Measurements from ENCODE around the gene JMJD7.

JMJD7 gene

DNA sequence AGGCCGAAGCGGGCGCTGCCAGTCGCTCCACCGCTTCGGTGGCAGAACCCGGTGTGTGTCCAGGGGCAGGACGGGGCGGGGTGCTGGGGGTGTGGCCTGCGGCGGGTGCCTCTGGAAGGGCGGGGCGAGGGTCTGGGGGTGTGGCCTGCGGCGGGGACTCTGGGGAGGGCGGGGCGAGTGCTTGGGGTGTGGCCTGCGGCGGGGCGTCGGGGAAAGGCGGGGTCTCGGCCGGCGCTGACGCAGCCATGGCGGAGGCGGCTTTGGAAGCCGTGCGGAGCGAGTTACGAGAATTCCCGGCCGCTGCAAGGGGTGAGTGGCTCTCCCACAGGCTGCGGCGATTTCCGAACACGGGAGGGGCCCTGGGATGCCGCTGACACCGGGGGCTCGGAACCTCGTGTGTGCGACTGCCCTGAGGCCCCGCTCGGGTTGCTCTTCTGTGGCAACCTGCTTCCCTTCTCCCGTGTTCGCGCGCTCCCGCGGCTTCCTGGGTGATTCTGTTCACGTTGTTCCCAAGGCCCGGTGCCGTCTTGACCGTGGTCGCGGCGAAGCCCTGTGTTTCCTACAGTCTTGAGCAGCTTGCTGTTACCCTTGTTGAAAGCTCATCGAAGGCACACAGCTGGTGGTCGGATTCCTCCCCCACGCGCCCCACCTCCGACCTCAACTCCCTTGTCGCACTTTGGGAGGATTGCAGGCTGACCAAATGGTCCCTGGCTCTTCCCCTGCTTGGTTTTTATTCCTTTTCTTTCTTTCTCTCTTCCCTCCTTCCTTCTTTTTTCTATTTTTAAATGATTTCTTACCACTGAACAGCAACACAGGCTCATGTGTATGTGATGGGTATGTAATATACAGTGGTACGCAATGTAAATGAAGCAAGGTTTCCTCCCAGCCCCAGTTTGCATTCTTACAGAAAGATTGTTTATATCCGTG is at the start of gene JMJD7:
JMJD7 (plus strand) TSS at position 213 of the 927 bp plus-strand sequence; CDS start at position 246, 33 bp downstream.
- peak within 1 kb of the TSS; percentile 94 for H3K4me3 ChIP-seq (ENCODE audit: control insufficient read depth, low read depth, low read length)
- DNase-seq (ENCODE audit: low read depth): peak; percentile 28
- TF ChIP-seq, protein P1, sequence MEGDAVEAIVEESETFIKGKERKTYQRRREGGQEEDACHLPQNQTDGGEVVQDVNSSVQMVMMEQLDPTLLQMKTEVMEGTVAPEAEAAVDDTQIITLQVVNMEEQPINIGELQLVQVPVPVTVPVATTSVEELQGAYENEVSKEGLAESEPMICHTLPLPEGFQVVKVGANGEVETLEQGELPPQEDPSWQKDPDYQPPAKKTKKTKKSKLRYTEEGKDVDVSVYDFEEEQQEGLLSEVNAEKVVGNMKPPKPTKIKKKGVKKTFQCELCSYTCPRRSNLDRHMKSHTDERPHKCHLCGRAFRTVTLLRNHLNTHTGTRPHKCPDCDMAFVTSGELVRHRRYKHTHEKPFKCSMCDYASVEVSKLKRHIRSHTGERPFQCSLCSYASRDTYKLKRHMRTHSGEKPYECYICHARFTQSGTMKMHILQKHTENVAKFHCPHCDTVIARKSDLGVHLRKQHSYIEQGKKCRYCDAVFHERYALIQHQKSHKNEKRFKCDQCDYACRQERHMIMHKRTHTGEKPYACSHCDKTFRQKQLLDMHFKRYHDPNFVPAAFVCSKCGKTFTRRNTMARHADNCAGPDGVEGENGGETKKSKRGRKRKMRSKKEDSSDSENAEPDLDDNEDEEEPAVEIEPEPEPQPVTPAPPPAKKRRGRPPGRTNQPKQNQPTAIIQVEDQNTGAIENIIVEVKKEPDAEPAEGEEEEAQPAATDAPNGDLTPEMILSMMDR (IDR thresholded peaks at IDR 0.05; ENCODE audit: control insufficient read depth, insufficient read depth, low read depth, low read length, missing control alignments): no peak

DNA sequence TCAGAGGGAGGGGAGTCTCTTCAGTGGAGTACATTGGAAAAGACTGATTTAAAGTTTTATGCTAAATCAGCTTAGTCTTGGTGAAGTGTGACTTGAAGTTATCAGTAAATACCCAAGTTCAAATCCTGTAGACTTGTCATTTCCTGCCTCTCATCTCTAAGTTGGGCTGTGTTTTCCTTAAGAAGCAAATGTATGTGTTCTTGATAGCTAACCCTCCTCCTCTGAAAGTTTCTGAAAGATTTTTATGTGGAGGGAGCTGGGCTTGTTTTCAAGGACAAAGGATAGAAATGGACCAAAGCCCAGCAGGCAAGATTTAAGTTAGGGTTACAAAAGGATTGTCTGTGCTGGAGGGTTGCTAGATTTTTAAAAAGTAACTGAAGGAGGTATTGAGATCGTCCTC is 49.4 kb upstream of the JMJD7 start:
- no peak for DNase-seq (ENCODE audit: low read depth)
- no peak overlapping the region for H3K4me3 ChIP-seq (ENCODE audit: control insufficient read depth, low read depth, low read length)
- TF ChIP-seq, protein P1 (IDR thresholded peaks at IDR 0.05; ENCODE audit: control insufficient read depth, insufficient read depth, low read depth, low read length, missing control alignments): no peak

DNA sequence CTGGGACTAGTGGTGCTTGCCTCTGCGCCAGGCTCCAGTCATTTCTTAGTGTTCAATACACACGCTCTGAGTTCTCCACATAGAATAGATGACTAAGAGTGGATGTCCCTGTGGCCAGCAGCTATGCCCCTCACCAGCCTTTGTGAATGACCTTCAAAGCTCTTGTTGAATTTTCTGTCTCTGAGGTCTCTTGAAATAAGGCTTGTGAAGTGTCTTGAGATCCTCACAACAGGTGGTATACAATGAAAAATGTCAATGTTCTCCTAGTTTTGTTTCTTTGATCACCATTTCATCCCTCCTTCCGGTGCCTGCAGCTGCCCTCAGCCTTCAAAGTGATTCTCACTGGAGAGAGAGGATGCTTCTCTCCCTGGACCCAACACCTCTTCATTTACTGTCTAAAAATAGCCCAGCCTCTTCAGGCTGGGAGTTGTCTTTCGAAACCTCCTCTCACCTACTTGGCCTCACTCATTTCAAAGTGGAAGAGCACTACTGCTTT is 48.2 kb upstream of the JMJD7 start:
- DNase-seq (ENCODE audit: low read depth): no peak
- H3K4me3 ChIP-seq (ENCODE audit: control insufficient read depth, low read depth, low read length): no peak overlapping the region
- TF ChIP-seq, protein P1 (IDR thresholded peaks at IDR 0.05; ENCODE audit: control insufficient read depth, insufficient read depth, low read depth, low read length, missing control alignments): no peak

DNA sequence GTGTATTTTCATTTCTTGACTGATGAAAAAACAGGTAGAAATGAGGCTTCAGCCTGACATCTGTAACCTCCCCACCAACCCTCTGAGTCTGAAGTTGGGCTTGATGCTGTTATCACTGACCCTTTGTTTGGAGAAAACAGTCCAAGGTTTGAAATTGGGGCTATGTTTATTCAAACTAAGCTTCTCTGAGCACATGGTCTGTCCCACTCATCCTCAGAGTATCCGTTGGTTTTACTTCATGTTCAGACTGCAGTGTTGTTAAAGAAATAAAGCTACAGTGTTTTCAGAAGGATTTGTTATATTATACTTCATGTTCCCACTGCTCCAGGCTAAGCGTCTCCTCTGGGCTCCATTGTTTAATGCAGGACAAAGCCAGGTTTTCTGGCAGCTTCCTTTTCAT is 47.6 kb upstream of the JMJD7 start:
- DNase-seq (ENCODE audit: low read depth): no peak
- TF ChIP-seq, protein P1 (IDR thresholded peaks at IDR 0.05; ENCODE audit: control insufficient read depth, insufficient read depth, low read depth, low read length, missing control alignments): no peak
- H3K4me3 ChIP-seq (ENCODE audit: control insufficient read depth, low read depth, low read length): no peak overlapping the region

DNA sequence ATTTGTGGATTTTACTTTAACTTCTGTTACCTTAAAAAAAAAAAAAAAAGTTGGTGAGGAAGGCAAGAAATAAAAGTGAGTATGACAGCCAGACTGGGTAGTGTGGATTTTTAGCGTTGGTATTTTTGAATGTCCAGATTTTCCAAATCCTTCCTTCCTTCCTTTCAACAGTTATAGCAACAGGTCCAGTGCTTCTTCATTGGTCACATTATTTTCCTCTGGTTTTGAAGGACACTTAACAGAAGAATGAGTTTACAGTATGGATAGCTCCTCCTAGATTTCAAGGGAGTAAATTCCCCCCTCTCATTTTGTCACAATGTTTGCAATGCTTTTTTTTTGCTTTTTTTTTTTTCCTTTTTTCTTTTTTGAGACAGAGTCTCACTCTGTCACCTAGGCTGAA is 47.2 kb upstream of the JMJD7 start:
- no peak for DNase-seq (ENCODE audit: low read depth)
- TF ChIP-seq, protein P1 (IDR thresholded peaks at IDR 0.05; ENCODE audit: control insufficient read depth, insufficient read depth, low read depth, low read length, missing control alignments): no peak
- H3K4me3 ChIP-seq (ENCODE audit: control insufficient read depth, low read depth, low read length): no peak overlapping the region

DNA sequence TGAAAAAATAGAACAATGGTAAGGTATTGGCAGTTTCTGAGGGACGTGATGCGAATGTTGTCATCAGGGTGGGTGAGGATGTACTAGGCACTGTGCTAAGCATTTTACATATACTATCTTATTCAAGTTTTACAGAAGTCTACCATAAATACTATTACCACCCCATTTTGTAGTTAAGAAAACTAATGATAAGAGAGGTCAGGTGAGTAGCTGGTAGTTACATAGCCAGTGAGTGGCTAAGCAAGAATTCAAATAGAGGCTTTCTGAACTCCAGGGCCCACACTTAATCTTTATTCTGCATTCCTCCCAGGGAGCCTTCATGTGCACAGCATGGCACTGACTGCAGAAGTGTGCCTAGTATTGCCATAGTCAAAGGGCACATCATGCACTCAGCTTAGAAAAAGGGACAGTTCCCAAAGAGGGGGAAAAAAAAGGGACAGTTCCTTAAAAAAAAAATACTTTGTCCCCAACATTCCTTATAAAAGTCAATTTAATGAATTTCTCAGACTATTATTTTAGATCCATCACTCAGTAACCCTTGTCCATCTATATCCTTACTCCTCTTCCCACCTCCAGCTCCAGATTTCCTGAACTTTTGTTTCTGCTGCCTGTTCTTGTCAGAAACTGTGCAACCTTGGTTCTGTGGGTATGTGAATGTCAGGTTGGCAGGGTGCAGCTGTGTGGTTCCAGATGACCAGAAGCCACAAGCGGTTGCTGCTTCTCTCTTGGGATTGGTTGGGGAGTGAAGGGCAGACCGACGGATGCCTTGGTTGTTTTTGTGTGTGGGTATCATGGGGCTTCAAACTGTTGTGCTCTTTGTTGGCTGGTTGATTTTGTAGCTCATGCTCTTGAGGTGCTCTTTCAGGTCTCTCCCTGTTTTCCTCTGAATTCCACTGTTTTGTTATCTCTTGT is 45.3 kb upstream of the JMJD7 start:
- TF ChIP-seq, protein P1 (IDR thresholded peaks at IDR 0.05; ENCODE audit: control insufficient read depth, insufficient read depth, low read depth, low read length, missing control alignments): no peak
- no peak for DNase-seq (ENCODE audit: low read depth)
- H3K4me3 ChIP-seq (ENCODE audit: control insufficient read depth, low read depth, low read length): no peak overlapping the region

Measured in AG09309 (cell line).